ES-I3 (cell line): ENCODE results near the gene FARP1.

Experiments
- H3K36me3 ChIP-seq: 2 replicates; pipeline ENCODE4 v1.6.1; 2013; ENCODE audit warnings: mild to moderate bottlenecking, low read length, control low read depth, moderate library complexity; ENCODE audit not compliant: insufficient read depth
- H3K4me1 ChIP-seq: 2 replicates; pipeline ENCODE4 v1.6.1; 2013; ENCODE audit warnings: mild to moderate bottlenecking, control low read depth, low read length; ENCODE audit not compliant: insufficient read depth
- H3K9ac ChIP-seq: 2 replicates; pipeline ENCODE4 v1.6.1; 2013; ENCODE audit warnings: low read depth, mild to moderate bottlenecking, low read length, moderate library complexity
- H3K9me3 ChIP-seq: 2 replicates; pipeline ENCODE4 v1.6.1; 2013; ENCODE audit warnings: mild to moderate bottlenecking, low read length, moderate library complexity; ENCODE audit not compliant: control insufficient read depth, insufficient read depth

Gene FARP1

DNA sequence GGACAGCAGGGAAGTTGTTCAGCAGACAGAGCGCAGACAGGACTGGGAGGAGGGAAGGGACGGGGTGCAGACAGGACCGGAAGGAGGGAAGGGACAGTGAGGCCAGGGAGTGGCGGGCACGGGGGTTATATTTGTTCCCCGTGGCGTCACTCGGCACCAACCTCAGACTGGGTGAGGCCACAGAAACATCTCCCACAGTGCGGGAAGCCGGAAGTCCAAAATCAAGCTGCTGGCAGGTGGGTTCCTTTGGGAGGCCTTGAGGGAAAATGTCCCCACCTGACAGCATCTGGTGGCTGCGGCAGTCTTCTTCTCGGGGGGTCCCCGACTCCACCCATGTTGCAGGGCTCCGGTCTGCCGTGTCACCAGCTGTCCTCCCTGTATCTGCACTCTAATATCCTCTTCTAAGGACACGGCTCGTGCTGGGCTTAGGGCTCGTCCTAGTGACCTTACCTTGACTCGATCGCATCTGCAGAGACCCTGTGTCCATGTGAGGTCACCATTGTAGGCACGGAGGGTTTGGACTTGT lies 301.0 kb downstream of the FARP1 start:
- peaks cover 7% of the 10 kb centered on the region for H3K36me3 ChIP-seq
- no peaks in the 10 kb centered on the region for H3K9me3 ChIP-seq
- H3K9ac ChIP-seq: no peak overlapping the region
- H3K4me1 ChIP-seq: peaks cover 8% of the 10 kb centered on the region; the same call in 1 of the 2 replicates

DNA sequence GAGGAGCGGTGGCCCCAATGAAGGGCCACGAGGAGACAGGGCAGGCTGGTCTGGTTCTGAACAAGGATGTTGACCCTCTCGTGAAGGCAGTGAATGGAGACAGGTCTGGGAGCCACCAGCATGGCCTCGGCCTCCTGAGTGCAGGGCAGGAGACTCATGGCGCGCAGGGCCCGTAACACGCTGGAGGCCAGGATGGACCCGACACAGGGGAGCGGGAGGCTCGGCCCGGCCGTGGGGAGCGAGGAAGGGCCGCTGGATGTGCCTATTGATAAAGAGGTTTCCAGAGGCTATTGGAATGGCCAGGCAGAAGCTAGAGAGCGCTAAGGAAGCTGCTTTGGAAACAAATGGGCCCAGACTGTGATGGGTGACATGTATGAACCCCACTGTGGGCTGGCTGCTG lies 301.5 kb downstream of the FARP1 start:
- Histone ChIP-seq H3K9me3 (no peaks in the 10 kb centered on the region), H3K36me3 (peaks cover 7% of the 10 kb centered on the region), H3K9ac (no peak overlapping the region), H3K4me1 (peaks cover 8% of the 10 kb centered on the region; the same call in 1 of the 2 replicates)

DNA sequence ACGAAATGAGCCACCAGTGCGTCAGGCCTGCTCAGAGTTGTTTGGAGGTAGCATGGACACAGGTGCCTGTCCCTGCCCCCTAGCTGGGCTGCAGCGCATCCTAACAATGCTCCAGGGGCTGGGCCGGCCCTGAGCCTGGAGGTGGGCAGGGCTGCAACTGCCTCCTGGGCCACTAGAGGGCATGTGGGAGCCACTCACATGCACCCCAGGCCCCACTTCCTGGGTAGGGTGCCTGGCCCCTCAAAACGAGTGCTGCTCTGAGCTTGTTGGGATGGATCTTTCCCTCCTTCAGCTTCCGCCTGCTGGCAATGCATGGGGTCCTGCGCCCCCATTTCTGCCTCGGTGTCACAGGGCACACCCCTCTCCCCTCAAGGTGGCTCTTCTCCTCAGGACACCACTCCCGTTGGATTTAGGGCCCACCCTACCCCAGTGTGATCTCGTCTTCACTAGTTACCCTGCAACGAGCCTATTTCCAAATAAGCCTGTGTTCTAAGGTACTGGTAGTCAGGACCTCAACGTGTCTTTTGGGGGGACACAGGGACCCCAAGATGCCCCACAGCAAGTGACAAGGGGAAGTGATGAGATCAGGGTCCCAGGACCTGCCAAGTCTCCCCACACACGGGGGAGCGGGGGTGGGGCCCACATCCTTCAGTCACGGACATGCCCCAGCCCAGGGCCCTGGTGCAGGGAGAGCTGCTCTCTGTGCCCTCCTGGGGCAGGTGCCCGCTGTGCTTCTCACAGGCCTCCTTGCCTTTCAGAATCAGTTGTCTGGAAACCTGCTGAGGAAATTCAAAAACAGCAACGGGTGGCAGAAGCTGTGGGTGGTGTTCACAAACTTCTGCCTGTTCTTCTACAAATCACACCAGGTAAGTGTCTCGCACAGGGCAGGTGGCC lies 302.7 kb downstream of the FARP1 start:
- Histone ChIP-seq H3K9me3 (no peaks in the 10 kb centered on the region), H3K9ac (no peak overlapping the region), H3K36me3 (peaks cover 10% of the 10 kb centered on the region), H3K4me1 (peaks cover 16% of the 10 kb centered on the region)

DNA sequence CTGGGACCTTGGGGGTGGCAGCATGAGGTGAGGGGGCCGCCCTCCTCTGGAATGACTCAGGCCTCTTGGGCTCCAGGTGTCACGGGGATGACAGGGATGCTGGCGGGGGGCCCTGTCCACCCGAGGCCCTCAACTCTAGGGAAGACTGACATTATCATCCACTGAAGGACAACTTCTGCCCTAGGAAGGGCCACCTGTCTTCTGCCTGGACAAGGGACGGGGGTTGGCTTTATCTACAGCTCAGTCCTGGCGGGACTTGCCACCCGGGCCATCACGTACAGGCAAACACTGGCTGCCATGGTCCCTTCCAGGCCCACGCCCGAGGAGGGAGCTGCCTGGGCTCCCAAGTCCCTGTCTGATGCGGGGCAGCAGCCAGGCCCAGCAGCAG lies 303.3 kb downstream of the FARP1 start:
- H3K4me1 ChIP-seq: peaks cover 22% of the 10 kb centered on the region
- peaks cover 10% of the 10 kb centered on the region for H3K36me3 ChIP-seq
- no peak overlapping the region for H3K9ac ChIP-seq
- H3K9me3 ChIP-seq: no peaks in the 10 kb centered on the region

DNA sequence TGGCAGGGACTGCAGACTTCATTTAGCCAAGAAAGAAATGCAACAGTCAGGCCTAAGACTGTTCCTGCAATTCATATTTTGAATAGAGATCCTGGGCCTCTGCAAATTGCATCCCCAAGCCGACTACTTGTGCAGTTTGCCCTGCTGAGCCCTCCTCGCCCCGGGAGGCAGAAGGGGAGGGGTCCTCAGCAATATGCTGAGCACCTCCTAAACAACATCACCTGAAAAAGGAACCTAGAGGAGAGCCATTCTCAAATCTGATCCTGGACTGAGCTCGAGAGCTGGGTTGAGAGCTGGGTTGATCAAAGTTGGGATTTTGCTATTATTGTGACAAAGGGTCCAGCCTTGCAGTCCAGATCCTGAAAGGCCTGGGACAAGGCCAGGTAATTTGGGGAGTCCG lies 304.2 kb downstream of the FARP1 start:
- peaks cover 10% of the 10 kb centered on the region for H3K36me3 ChIP-seq
- no peaks in the 10 kb centered on the region for H3K9me3 ChIP-seq
- peaks cover 27% of the 10 kb centered on the region for H3K4me1 ChIP-seq
- no peak overlapping the region for H3K9ac ChIP-seq

GRCh38 chr13:98447881-98448641 lies 305.2 kb downstream of the FARP1 start:
- H3K9ac ChIP-seq: no peak overlapping the region
- H3K4me1 ChIP-seq: peaks cover 27% of the 10 kb centered on the region
- H3K9me3 ChIP-seq: no peaks in the 10 kb centered on the region
- H3K36me3 ChIP-seq: peaks cover 10% of the 10 kb centered on the region

DNA sequence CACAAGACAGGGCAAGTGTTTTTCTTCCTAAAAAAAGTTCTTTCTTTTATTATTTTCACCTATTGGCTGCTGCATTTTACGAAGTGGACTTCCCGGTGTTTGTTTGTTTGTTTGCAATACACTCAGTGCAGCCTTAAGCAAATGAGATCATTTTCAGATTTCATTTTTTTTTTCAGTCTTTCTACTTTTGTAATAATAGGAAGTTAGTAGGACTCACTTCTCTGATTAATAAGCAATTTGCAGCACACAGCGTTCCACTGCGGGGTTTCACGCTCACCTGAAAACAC lies 305.7 kb downstream of the FARP1 start:
- peaks cover 10% of the 10 kb centered on the region for H3K36me3 ChIP-seq
- H3K9ac ChIP-seq: no peak overlapping the region
- H3K9me3 ChIP-seq: no peaks in the 10 kb centered on the region
- peaks cover 27% of the 10 kb centered on the region for H3K4me1 ChIP-seq

DNA sequence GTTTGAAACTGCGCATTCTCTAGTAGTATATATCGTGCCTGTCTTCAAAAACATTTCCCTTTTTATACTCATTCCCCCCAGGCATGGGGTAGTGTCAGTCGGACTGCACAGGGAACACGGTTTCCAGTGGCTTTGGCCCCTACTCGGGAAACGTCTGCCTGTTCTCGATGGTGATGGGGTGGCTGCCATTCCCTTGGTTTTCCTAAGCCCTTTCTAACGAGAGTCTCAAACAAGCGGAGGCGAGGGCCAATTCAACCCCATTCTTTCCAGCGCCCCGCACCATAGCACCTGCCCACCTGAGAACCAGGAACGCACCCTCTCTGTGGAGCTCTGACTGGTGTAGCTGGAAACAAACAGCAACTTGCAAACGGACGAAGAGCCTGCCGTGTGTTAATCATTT lies 306.4 kb downstream of the FARP1 start:
- Histone ChIP-seq H3K36me3 (peaks cover 10% of the 10 kb centered on the region), H3K9ac (no peak overlapping the region)

DNA sequence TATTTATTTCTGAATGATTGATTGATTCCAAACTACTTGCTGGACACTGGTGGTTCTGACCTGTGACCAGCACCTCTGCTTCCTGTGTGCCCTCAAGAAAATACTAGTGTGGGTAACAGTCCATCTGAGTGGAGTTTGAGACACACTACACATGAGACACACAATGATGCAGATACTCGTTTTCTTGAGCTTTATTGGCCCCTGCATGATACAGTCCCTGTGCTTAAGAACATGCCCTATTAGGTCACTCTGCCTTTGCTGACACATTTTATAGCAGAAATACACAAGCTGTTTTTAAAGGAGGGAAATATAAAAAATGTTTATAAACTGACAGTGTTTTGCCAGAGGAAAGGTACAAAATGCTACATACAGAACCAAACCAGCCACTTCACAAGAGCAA lies 307.1 kb downstream of the FARP1 start:
- Histone ChIP-seq H3K9ac (no peak overlapping the region), H3K4me1 (peaks cover 26% of the 10 kb centered on the region), H3K36me3 (peaks cover 10% of the 10 kb centered on the region), H3K9me3 (no peaks in the 10 kb centered on the region)

More for the DNA sequence above, 306.4 kb downstream of the FARP1 start:
- H3K4me1 ChIP-seq: peaks cover 27% of the 10 kb centered on the region
- H3K9me3 ChIP-seq: no peaks in the 10 kb centered on the region

GRCh38 chr13:98450539-98451111 lies 307.7 kb downstream of the FARP1 start:
- peaks cover 22% of the 10 kb centered on the region for H3K4me1 ChIP-seq
- no peaks in the 10 kb centered on the region for H3K9me3 ChIP-seq
- H3K36me3 ChIP-seq: peaks cover 10% of the 10 kb centered on the region
- no peak overlapping the region for H3K9ac ChIP-seq

DNA sequence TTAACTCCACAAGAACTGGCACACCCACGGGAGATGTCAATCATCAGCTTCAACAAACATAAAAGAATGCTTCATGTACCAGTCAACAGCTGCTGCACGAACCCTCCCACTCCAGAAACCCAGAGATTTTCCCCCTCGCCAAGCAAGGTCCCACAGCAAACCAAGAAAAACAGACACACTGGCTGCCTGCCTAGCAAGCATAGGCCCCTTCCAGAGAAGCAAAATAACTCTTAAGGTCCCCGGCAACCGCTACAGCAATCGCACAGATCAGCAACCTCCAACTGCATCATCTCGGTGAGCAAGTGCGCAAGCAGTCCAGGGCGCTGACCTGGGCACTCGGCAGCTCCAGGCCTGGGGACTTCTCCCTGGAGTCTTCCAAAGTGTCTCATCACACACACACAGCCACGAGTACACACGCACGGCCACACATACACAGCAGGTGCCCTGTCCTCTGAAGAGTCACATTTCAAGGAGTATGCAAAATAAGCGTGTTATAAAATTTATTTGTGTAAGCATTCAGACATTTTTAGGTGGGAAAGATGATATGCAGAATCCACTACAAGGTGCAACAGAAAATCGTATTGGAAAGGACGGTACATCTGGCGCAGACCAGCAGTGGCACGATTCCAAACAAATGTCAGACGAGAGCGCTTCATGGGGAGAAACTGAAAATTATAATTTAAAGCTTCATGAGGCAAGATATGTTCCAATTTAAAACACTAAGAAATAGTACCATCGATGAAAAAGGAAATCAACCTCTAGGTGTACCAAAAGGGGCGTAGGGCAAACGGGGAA lies 309.0 kb downstream of the FARP1 start:
- H3K9ac ChIP-seq: no peak overlapping the region
- H3K36me3 ChIP-seq: peaks cover 13% of the 10 kb centered on the region
- no peaks in the 10 kb centered on the region for H3K9me3 ChIP-seq
- H3K4me1 ChIP-seq: peaks cover 19% of the 10 kb centered on the region

DNA sequence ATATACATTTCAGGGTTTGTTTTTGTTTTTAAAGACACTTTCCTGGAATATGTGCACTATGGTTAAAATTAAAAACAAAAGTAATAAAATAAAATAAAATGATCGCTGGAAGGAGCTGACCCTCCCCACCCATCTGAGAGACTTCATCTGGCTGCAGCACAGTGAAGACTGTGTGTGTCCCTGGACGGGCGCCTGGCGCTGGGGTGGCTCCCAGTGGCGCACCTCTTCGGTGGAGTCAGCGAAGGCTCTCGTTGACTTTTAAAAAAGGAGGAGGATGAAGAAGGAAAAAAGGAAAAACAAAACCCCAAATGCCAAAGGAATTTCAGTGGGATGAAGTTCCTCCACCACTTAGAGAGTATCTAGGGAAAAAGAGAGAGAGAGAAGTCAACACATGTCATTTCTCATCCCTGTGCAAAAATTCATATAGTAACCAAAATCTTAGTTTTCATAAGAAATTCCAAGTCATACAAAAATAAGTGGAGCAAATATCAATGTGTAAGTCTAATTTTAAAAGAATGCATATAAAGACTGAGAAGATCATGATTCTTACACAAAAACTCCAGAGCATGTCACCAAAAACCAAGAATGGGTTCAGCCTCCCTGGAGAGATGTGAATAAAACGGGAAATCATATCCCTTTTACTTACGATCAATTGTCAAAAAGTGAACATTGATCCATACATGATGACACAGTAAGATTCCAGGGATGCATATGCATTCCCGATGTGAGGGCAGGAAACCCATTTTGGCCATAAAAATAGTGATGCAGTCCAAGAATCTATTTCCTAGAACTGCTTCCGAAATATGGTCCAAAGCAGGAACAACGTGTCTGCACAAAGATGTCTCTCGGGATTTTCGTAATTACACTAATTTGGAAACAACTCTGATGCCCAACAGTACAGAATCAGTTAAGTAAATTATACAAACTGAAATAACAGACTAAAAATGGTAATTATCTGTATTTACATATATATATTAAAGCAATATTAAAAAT lies 310.3 kb downstream of the FARP1 start:
- H3K36me3 ChIP-seq: peaks cover 7% of the 10 kb centered on the region; the same call in 1 of the 2 replicates
- H3K4me1 ChIP-seq: peaks cover 19% of the 10 kb centered on the region
- no peak overlapping the region for H3K9ac ChIP-seq
- H3K9me3 ChIP-seq: no peaks in the 10 kb centered on the region

DNA sequence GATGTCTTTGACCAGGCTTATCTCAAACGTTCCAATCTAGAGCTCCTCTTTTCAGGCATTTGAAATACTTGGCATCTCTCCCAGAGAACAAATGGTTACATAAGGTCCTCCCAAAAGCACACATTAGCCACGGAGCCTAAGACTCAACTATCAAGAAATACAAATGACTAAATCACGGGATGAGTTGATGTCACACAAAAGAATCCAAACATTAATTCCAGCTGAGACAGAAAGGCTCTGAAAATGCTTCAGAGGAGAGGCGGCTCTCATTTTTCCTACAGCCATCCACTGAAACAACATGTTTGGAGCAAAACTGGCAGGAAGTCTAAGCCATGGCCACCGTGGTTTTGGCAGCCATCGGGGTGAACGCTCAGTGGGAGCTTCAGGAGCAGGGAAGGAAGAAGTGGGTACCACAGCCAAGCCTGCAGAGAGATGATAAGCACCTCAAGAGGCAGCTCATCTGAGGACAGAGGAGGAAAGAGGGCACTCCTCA lies 311.5 kb downstream of the FARP1 start:
- Histone ChIP-seq H3K9me3 (no peaks in the 10 kb centered on the region), H3K9ac (no peak overlapping the region), H3K36me3 (peaks cover 7% of the 10 kb centered on the region; the same call in 1 of the 2 replicates), H3K4me1 (peaks cover 19% of the 10 kb centered on the region)
